Tibial nerve (tissue), 4 donors: ENCODE data around the gene STARD13. TPM values are rescaled to one million over a fixed set of nuclear protein-coding genes. Genes with fewer than 3 reads are reported as not detected.
A peak's percentile ranks its signal among the peaks of the same experiment; 100 is the strongest.

Experiments used
- DNase-seq, 2 donors: peaks; one replicate each; pipeline ENCODE4 v3.0.0-alpha.2; 2019; ENCODE audit warnings: low spot score in 2 of 2
- H3K27ac ChIP-seq, 4 donors: fragments of 200-600 bp; sonication (generic) in 3 of 4; one replicate each; pipeline ENCODE4 v1.5.1; 2017 to 2019; ENCODE audit warnings: mild to moderate bottlenecking in 1 of 4
- H3K27me3 ChIP-seq, 2 donors: fragments of 200-600 bp; sonication (generic) in 1 of 2; one replicate each; pipeline versions ENCODE4 v1.5.1 to v1.6.0; 2017 to 2019
- H3K36me3 ChIP-seq, 3 donors: fragments of 200-600 bp; sonication (generic); one replicate each; pipeline ENCODE4 v1.5.1; 2018 to 2019
- H3K4me1 ChIP-seq, 4 donors: fragments of 200-600 bp; sonication (generic) in 3 of 4; one replicate each; pipeline ENCODE4 v1.5.1; 2017 to 2019
- H3K4me3 ChIP-seq, 4 donors: fragments of 200-600 bp; sonication (generic) in 3 of 4; one replicate each; pipeline ENCODE4 v1.5.1; 2017 to 2019; ENCODE audit warnings: mild to moderate bottlenecking in 1 of 4, moderate library complexity in 1 of 4
- H3K9me3 ChIP-seq, 4 donors: fragments of 200-600 bp; sonication (generic) in 3 of 4; one replicate each; pipeline ENCODE4 v1.5.1; 2017 to 2019
- CTCF ChIP-seq, 5 experiments: fragments of 200-600 bp in 3 of 5; fragments of 450-650 bp in 2 of 5; sonication (generic) in 3 of 5; IDR thresholded peaks; one replicate each; pipeline ENCODE4 v1.5.1; 2016 to 2019; ENCODE audit warnings: antibody characterized with exemption in 5 of 5, mild to moderate bottlenecking in 3 of 5, moderate library complexity in 2 of 5
- EP300 ChIP-seq, 2 donors: sonication (generic); formaldehyde crosslinking; IDR thresholded peaks; one replicate each; pipeline ENCODE4 v1.6.1; 2017; ENCODE audit warnings: antibody characterized with exemption in 2 of 2, mild to moderate bottlenecking in 1 of 2
- POLR2A ChIP-seq, 2 donors: fragments of 450-650 bp; IDR thresholded peaks; one replicate each; pipeline ENCODE4 v1.6.1; 2017; ENCODE audit warnings: antibody characterized with exemption in 2 of 2, mild to moderate bottlenecking in 2 of 2, moderate library complexity in 2 of 2
- WGBS, 2 donors: methylation state at CpG; one replicate each; pipeline ENCODE4 v1.1.5; 2018; 5-methylcytosine and 5-hydroxymethylcytosine counted together
- total RNA-seq, 4 donors: library from RNA; depleted of rRNA; stranded (reverse); fragments of >200 nt; gene quantifications; one replicate each; pipeline ENCODE4 v1.1.0, GENCODE V29; 2016

STARD13 gene
- total RNA-seq, 4 donors from 2014 or later: 52.7 to 125 (median 80.0) TPM

DNA sequence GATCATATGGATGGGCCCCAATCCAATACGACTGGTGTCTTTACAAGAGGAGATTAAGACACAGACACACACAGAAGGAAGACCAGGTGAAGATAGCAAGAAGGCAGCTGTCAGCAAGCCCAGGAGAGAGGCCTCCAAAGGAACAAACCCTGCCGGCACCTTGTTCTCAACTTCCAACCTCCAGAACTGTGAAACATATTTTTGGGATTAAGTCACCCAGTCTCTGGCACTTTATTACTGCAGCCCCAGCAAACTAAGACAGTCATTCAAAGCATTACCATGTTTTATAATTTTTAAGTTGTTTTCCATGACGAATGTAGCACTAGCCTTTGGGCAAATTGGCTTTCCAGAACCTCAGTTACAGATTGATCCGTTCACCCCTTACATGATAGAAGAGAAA lies 11.3 kb downstream of the STARD13 start:
- WGBS, 2 donors: 57 to 61% methylated on average over 4 of the region's 4 CpGs
- Histone ChIP-seq H3K27ac (peak overlapping the region; percentile 31 to 97 (median 70)), H3K9me3 (no peaks in the 10 kb centered on the region), H3K36me3 (no peaks in the 10 kb centered on the region), H3K4me1 (peaks cover 0 to 98% (median 50%) of the 10 kb centered on the region in 4 donors), H3K27me3 (no peaks in the 10 kb centered on the region), H3K4me3 (peak overlapping the region in 1 of 4 donors; percentile 15)
- TF ChIP-seq CTCF (IDR thresholded peaks at IDR 0.05) (no peak), POLR2A (IDR thresholded peaks at IDR 0.05) (no peak), EP300 (IDR thresholded peaks at IDR 0.05) (no peak)
- DNase-seq: no peak

GRCh38 chr13:33272531-33273124 lies 12.9 kb downstream of the STARD13 start:
- H3K36me3 ChIP-seq: no peaks in the 10 kb centered on the region
- 38 to 48% methylated on average over 7 of the region's 7 CpGs for WGBS, 2 donors
- TF ChIP-seq EP300 (IDR thresholded peaks at IDR 0.05): no peak
- TF ChIP-seq CTCF (IDR thresholded peaks at IDR 0.05): no peak
- no peak for TF ChIP-seq POLR2A (IDR thresholded peaks at IDR 0.05)
- peak overlapping the region in 1 of 4 donors; percentile 3 for H3K4me3 ChIP-seq
- DNase-seq: no peak
- H3K27me3 ChIP-seq: no peaks in the 10 kb centered on the region
- H3K27ac ChIP-seq: peak overlapping the region; percentile 44 to 97 (median 85)
- no peaks in the 10 kb centered on the region for H3K9me3 ChIP-seq
- H3K4me1 ChIP-seq: peaks cover 0 to 98% (median 53%) of the 10 kb centered on the region in 4 donors

DNA sequence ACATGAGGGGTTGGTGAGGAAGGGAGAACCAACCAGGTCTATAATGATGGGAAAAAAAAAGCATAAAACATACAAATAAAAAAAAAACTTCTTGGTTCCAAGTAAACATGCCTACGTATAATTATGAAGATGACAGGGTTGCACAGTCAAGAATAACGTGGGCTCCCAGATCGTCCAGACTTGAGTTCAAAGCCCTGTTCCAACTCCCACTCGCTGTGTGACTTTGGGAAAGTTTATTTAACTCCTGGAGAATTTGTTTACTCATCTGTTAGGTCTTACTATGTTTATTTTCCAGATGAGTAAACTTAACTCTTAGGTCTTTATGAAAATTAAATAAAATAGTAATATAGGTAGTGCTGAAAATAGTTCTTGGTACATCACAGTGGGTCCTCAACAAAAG lies 13.8 kb downstream of the STARD13 start:
- no peaks in the 10 kb centered on the region for H3K36me3 ChIP-seq
- 45 to 46% methylated on average over 4 of the region's 4 CpGs for WGBS, 2 donors
- DNase-seq: no peak
- H3K9me3 ChIP-seq: no peaks in the 10 kb centered on the region
- H3K27me3 ChIP-seq: no peaks in the 10 kb centered on the region
- TF ChIP-seq EP300 (IDR thresholded peaks at IDR 0.05) (no peak), POLR2A (IDR thresholded peaks at IDR 0.05) (no peak), CTCF (IDR thresholded peaks at IDR 0.05) (no peak)
- H3K27ac ChIP-seq: peak overlapping the region; percentile 44 to 97 (median 85)
- no peak overlapping the region for H3K4me3 ChIP-seq
- peaks cover 0 to 98% (median 50%) of the 10 kb centered on the region in 4 donors for H3K4me1 ChIP-seq

- no peak for TF ChIP-seq POLR2A (IDR thresholded peaks at IDR 0.05)
- TF ChIP-seq EP300 (IDR thresholded peaks at IDR 0.05): peak; percentile 11 to 67
- no peak for TF ChIP-seq CTCF (IDR thresholded peaks at IDR 0.05)
- Histone ChIP-seq H3K27me3 (no peaks in the 10 kb centered on the region), H3K4me3 (no peak overlapping the region), H3K27ac (peak overlapping the region; percentile 44 to 97 (median 85)), H3K4me1 (peaks cover 0 to 98% (median 51%) of the 10 kb centered on the region in 4 donors), H3K36me3 (no peaks in the 10 kb centered on the region), H3K9me3 (no peaks in the 10 kb centered on the region)
- DNase-seq: no peak
- 48 to 56% methylated on average over 3 of the region's 3 CpGs for WGBS, 2 donors
These were observed 14.5 kb downstream of the STARD13 start for GRCh38 chr13:33270895-33271538.

GRCh38 chr13:33265607-33266006 lies 19.9 kb downstream of the STARD13 start:
- no peak for DNase-seq
- no peaks in the 10 kb centered on the region for H3K36me3 ChIP-seq
- TF ChIP-seq POLR2A (IDR thresholded peaks at IDR 0.05): no peak
- no peak for TF ChIP-seq EP300 (IDR thresholded peaks at IDR 0.05)
- TF ChIP-seq CTCF (IDR thresholded peaks at IDR 0.05): no peak
- H3K9me3 ChIP-seq: no peaks in the 10 kb centered on the region
- peaks cover 0 to 100% (median 56%) of the 10 kb centered on the region in 4 donors for H3K4me1 ChIP-seq
- H3K27me3 ChIP-seq: no peaks in the 10 kb centered on the region
- 69 to 80% methylated on average over 2 of the region's 2 CpGs for WGBS, 2 donors
- peak overlapping the region; percentile 58 to 97 (median 78) for H3K27ac ChIP-seq
- no peak overlapping the region for H3K4me3 ChIP-seq
